H1 (cell line): ENCODE measurements around the gene ENOPH1. TPM values are rescaled to one million over a fixed set of nuclear protein-coding genes. Genes with fewer than 3 reads are reported as not detected.

Experiments used
- CTCF ChIA-PET: fragments of 300-600 bp; sonication (Branson Sonifier 250); formaldehyde crosslinking; loops from one replicate; lab custom pipeline; 2021; ENCODE audit not compliant: partially characterized antibody; lab: Charles Lee
- POLR2A ChIA-PET: fragments of 300-600 bp; sonication (Branson Sonifier 250); formaldehyde crosslinking; loops from one replicate; lab custom pipeline; 2021; ENCODE audit warnings: inconsistent platforms; ENCODE audit not compliant: partially characterized antibody; lab: Charles Lee
- DNase-seq, 2 experiments: peaks; one replicate each; pipeline versions ENCODE4 v3.0.0 to v3.0.0-alpha.2; 2010 to 2022; ENCODE audit warnings: low spot score in 2 of 2, low read depth in 1 of 2, mixed read lengths in 1 of 2
- FAIRE-seq: peaks from 2 replicates; lab custom pipeline; 2011; peaks lifted over from hg19 to GRCh38; lab: Jason Lieb, UNC
- H2AFZ ChIP-seq: 2 replicates; pipeline ENCODE4 v1.8.1; 2012; ENCODE audit warnings: low read length, inconsistent platforms
- H2AK5ac ChIP-seq: 2 replicates; pipeline ENCODE4 v1.6.1; 2013; ENCODE audit warnings: low read depth, low read length
- H2BK120ac ChIP-seq: replicated peaks from 2 replicates; pipeline ENCODE3; 2013; ENCODE audit warnings: low read depth, low read length, inconsistent platforms
- H2BK12ac ChIP-seq: 2 replicates; pipeline ENCODE4 v1.6.1; 2013; ENCODE audit warnings: low read depth, low read length
- H2BK15ac ChIP-seq: 2 replicates; pipeline ENCODE4 v1.6.1; 2013; ENCODE audit warnings: low read length
- H2BK20ac ChIP-seq: 2 replicates; pipeline ENCODE4 v1.6.1; 2013; ENCODE audit warnings: low read length
- H2BK5ac ChIP-seq: 2 replicates; pipeline ENCODE4 v1.6.1; 2013; ENCODE audit warnings: low read depth, low read length
- H3K14ac ChIP-seq: 2 replicates; pipeline ENCODE4 v1.6.1; 2013; ENCODE audit warnings: inconsistent platforms; ENCODE audit not compliant: insufficient read length
- H3K18ac ChIP-seq: 2 replicates; pipeline ENCODE4 v1.6.1; 2013; ENCODE audit warnings: low read length; ENCODE audit errors: extremely low read depth
- H3K23ac ChIP-seq: 2 replicates; pipeline ENCODE4 v1.6.1; 2013; ENCODE audit warnings: inconsistent platforms; ENCODE audit not compliant: insufficient read length
- H3K23me2 ChIP-seq: 2 replicates; pipeline ENCODE4 v1.6.1; 2013; ENCODE audit warnings: low read depth, low read length
- H3K27ac ChIP-seq: 2 replicates; pipeline ENCODE4 v1.6.1; 2011; ENCODE audit warnings: low read depth, low read length, inconsistent platforms
- H3K27me3 ChIP-seq, 4 experiments: replicated peaks in 1 of 4; 1 replicate in 1 of 4; 2 replicates in 3 of 4; pipeline versions ENCODE4 v1.6.1 to v1.8.1; 2011 to 2013; ENCODE audit warnings: low read length in 3 of 4, mild to moderate bottlenecking in 3 of 4, inconsistent platforms in 2 of 4, mixed read lengths in 2 of 4, moderate library complexity in 1 of 4; ENCODE audit not compliant: control insufficient read depth in 3 of 4, insufficient read depth in 3 of 4; ENCODE audit errors: extremely low read depth in 1 of 4
- H3K36me3 ChIP-seq, 4 experiments: 2 replicates each; pipeline versions ENCODE4 v1.6.1 to v1.8.1; 2011 to 2013; ENCODE audit warnings: mild to moderate bottlenecking in 4 of 4, low read length in 3 of 4, moderate library complexity in 2 of 4, control low read depth in 1 of 4, inconsistent platforms in 1 of 4; ENCODE audit not compliant: insufficient read depth in 4 of 4, control insufficient read depth in 2 of 4
- H3K4ac ChIP-seq: replicated peaks from 2 replicates; pipeline ENCODE3; 2013; ENCODE audit warnings: low read length, low read depth, mixed read lengths, inconsistent platforms; ENCODE audit not compliant: insufficient read length
- H3K4me1 ChIP-seq, 4 experiments: replicated peaks in 1 of 4; 1 replicate in 1 of 4; 2 replicates in 3 of 4; pipeline versions ENCODE4 v1.6.1 to v1.8.1; 2011 to 2013; ENCODE audit warnings: low read length in 3 of 4, inconsistent platforms in 2 of 4, mixed read lengths in 1 of 4; ENCODE audit not compliant: insufficient read depth in 4 of 4, control insufficient read depth in 3 of 4
- H3K4me2 ChIP-seq, 2 experiments: 2 replicates each; pipeline versions ENCODE4 v1.6.1 to v1.8.1; 2011 to 2013; ENCODE audit warnings: low read depth in 2 of 2, low read length in 2 of 2, control low read depth in 1 of 2, inconsistent platforms in 1 of 2, mild to moderate bottlenecking in 1 of 2; ENCODE audit not compliant: insufficient read depth in 1 of 2
- H3K4me3 ChIP-seq, 4 experiments: fragments of 200-600, 300-600 bp in 1 of 4; sonication (generic), shearing (Covaris generic), sonication (Bioruptor Twin) in 1 of 4; 2 replicates each; pipeline versions ENCODE4 v1.5.1 to v1.8.1; 2011 to 2016; ENCODE audit warnings: low read length in 4 of 4, low read depth in 3 of 4, control low read depth in 2 of 4, inconsistent platforms in 2 of 4, mild to moderate bottlenecking in 2 of 4, mixed read lengths in 1 of 4, moderate library complexity in 1 of 4; ENCODE audit not compliant: insufficient read depth in 2 of 4; ENCODE audit errors: extremely low read depth in 1 of 4
- H3K56ac ChIP-seq: replicated peaks from 2 replicates; pipeline ENCODE3; 2013; ENCODE audit warnings: low read depth, mild to moderate bottlenecking, mixed read lengths, low read length, inconsistent platforms; ENCODE audit not compliant: insufficient read length
- H3K79me1 ChIP-seq: 2 replicates; pipeline ENCODE4 v1.6.1; 2013; ENCODE audit warnings: low read depth, low read length, control low read depth
- H3K79me2 ChIP-seq, 2 experiments: 2 replicates each; pipeline versions ENCODE4 v1.6.1 to v1.8.1; 2012 to 2013; ENCODE audit warnings: low read length in 2 of 2, mild to moderate bottlenecking in 2 of 2, inconsistent platforms in 1 of 2; ENCODE audit not compliant: insufficient read depth in 2 of 2, control insufficient read depth in 1 of 2
- H3K9ac ChIP-seq, 4 experiments: replicated peaks in 1 of 4; 1 replicate in 1 of 4; 2 replicates in 3 of 4; pipeline versions ENCODE4 v1.6.1 to v1.8.1; 2011 to 2013; ENCODE audit warnings: low read depth in 3 of 4, low read length in 3 of 4, control low read depth in 2 of 4, mild to moderate bottlenecking in 2 of 4, moderate library complexity in 2 of 4, inconsistent platforms in 1 of 4; ENCODE audit errors: extremely low read depth in 1 of 4
- H3K9me3 ChIP-seq, 2 experiments: 2 replicates each; pipeline versions ENCODE4 v1.6.1 to v1.8.1; 2012 to 2013; ENCODE audit warnings: mild to moderate bottlenecking in 2 of 2, moderate library complexity in 2 of 2, control low read depth in 1 of 2, inconsistent platforms in 1 of 2, low read depth in 1 of 2, low read length in 1 of 2, mixed read lengths in 1 of 2; ENCODE audit not compliant: insufficient read depth in 2 of 2
- H4K20me1 ChIP-seq, 2 experiments: replicated peaks in 1 of 2; 2 replicates each; pipeline versions ENCODE3 to v1.8.1; 2011 to 2013; ENCODE audit warnings: inconsistent platforms in 2 of 2, low read length in 2 of 2, mild to moderate bottlenecking in 1 of 2; ENCODE audit not compliant: insufficient read depth in 2 of 2, control insufficient read depth in 1 of 2
- H4K5ac ChIP-seq: 2 replicates; pipeline ENCODE4 v1.6.1; 2013; ENCODE audit warnings: low read length, low read depth, mixed read lengths, inconsistent platforms; ENCODE audit not compliant: insufficient read length
- H4K8ac ChIP-seq: 2 replicates; pipeline ENCODE4 v1.8.0; 2013; ENCODE audit warnings: mild to moderate bottlenecking, moderate library complexity, low read length, inconsistent platforms; ENCODE audit not compliant: insufficient read depth; ENCODE audit errors: extremely low read depth
- H4K91ac ChIP-seq: replicated peaks from 2 replicates; pipeline ENCODE3; 2013; ENCODE audit warnings: low read length, mixed read lengths, inconsistent platforms; ENCODE audit not compliant: insufficient read length
- WGBS, 2 experiments: shearing (Covaris generic) in 1 of 2; methylation state at CpG; one replicate each; pipeline versions ENCODE4 v1.1.6 to v1.1.7; 2013 to 2015; ENCODE audit warnings: low lambda C conversion rate in 2 of 2, mixed read lengths in 2 of 2, inconsistent platforms in 1 of 2, low coverage in 1 of 2, missing lambda C conversion rate in 1 of 2; ENCODE audit not compliant: insufficient replicate concordance in 2 of 2, insufficient coverage in 1 of 2, insufficient read length in 1 of 2; ENCODE audit errors: extremely low coverage in 1 of 2, missing lambda C conversion rate in 1 of 2; 5-methylcytosine and 5-hydroxymethylcytosine counted together
- polyA plus RNA-seq, 7 experiments: library from polyadenylated mRNA; depleted of rRNA in 3 of 7; stranded (reverse) in 5 of 7; unstranded in 2 of 7; fragments of >200 nt in 5 of 7; fragments of 200-250 nt in 2 of 7; gene quantifications; 1 replicate in 5 of 7; 2 replicates in 1 of 7; 4 replicates in 1 of 7; pipeline versions ENCODE4 v1.2.1 to v1.2.3, GENCODE V29; 2011 to 2013; ENCODE audit warnings: missing spikeins in 2 of 7, mixed read lengths in 2 of 7
- total RNA-seq: library from RNA; stranded (reverse); fragmentation: NEBNext Ultra II Directional; extraction: Animal tissue kit (Norgen Biotek cat#: 25700); gene quantifications from 2 replicates; pipeline ENCODE4 v1.2.1, GENCODE V29; 2021

Gene ENOPH1
- total and polyA plus RNA-seq, 2 of the 8 experiments (the other 6 are each of a cell fraction or from before 2014, with no cell fraction given) = 25.1 to 89.3 TPM

DNA sequence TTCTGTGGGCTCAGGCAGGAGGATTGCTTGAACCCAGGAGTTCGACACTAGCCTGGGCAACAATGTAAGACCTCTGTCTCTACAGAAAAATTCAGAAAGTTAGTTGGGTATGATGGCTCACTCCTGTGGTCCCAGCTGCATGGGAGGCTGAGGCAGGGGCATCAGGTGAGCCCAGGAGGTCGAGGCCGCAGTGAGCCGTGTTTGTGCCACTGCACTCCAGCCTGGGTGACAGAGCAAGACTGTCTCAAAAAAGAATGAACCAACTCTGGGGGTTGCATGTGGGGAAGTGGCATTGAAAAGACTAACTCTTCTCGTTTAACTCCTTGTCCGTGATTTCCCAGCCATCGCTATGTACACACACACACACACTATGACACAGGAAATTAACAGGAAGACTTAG lies 26.9 kb downstream of the ENOPH1 start:
- no peaks in the 10 kb centered on the region for H3K9me3 ChIP-seq
- no peak for DNase-seq
- H2BK120ac ChIP-seq = no peak overlapping the region
- H4K91ac ChIP-seq = no peak overlapping the region
- H3K27me3 ChIP-seq = no peaks in the 10 kb centered on the region
- no peak overlapping the region for H2BK15ac ChIP-seq
- no peak overlapping the region for H4K5ac ChIP-seq
- H3K4ac ChIP-seq = no peak overlapping the region
- peaks cover 0 to 2% of the 10 kb centered on the region in 2 experiments for H4K20me1 ChIP-seq
- ChIA-PET CTCF (interaction anchor here (2.1 kb wide), 1 partner anchor 282 kb away, joined by 6 read pairs; no protein-coding TSS in a partner anchor), POLR2A (no interaction called here)
- H3K4me2 ChIP-seq = no peak overlapping the region
- peaks cover 0 to 12% of the 10 kb centered on the region in 2 experiments; a peak in 2 of 4 replicates for H3K79me2 ChIP-seq
- no peak overlapping the region for H3K18ac ChIP-seq
- no peak overlapping the region for H2BK20ac ChIP-seq
- H3K14ac ChIP-seq = no peak overlapping the region
- no peak overlapping the region for H4K8ac ChIP-seq
- 92% methylated on average over 7 of the region's 7 CpGs; no CpG with 5 or more reads in 1 of the 2 experiments for WGBS, 2 experiments
- H3K36me3 ChIP-seq = peaks cover 17 to 74% (median 48%) of the 10 kb centered on the region in 4 experiments
- H3K23me2 ChIP-seq = no peaks in the 10 kb centered on the region
- H2AFZ ChIP-seq = no peak overlapping the region
- peaks cover 0 to 2% (median 0%) of the 10 kb centered on the region in 4 experiments; a peak in 1 of 7 replicates for H3K4me1 ChIP-seq
- no peak for FAIRE-seq
- no peak overlapping the region for H3K56ac ChIP-seq
- no peak overlapping the region for H3K4me3 ChIP-seq
- H3K23ac ChIP-seq = no peak overlapping the region
- H2AK5ac ChIP-seq = no peak overlapping the region
- no peak overlapping the region for H3K9ac ChIP-seq
- H2BK12ac ChIP-seq = no peak overlapping the region
- H3K79me1 ChIP-seq = peaks cover 3% of the 10 kb centered on the region; the same call in 1 of the 2 replicates
- H3K27ac ChIP-seq = no peak overlapping the region
- H2BK5ac ChIP-seq = no peak overlapping the region
